HG02763 (cell line): ENCODE data around the gene LLPH.

Source experiments
- ATAC-seq: cut with Tn5 transposase; IDR thresholded peaks from one replicate; pipeline ENCODE4 v1.9.1; 2021; ENCODE audit warnings: mild to moderate bottlenecking, moderate library complexity; ENCODE audit not compliant: unreplicated experiment

LLPH gene

GRCh38 chr12:66103016-66103913, 27.3 kb downstream of the LLPH start:
- no peak for ATAC-seq

GRCh38 chr12:66092559-66093269, 37.8 kb downstream of the LLPH start:
- ATAC-seq, result no peak

GRCh38 chr12:66090157-66090556, 40.4 kb downstream of the LLPH start:
- no peak for ATAC-seq

GRCh38 chr12:66087365-66087943, 43.1 kb downstream of the LLPH start:
- ATAC-seq, result peak; percentile 70

GRCh38 chr12:66085998-66086397, 44.6 kb downstream of the LLPH start:
- no peak for ATAC-seq

- ATAC-seq, result no peak
Measured at GRCh38 chr12:66085213-66085612, 45.3 kb downstream of the LLPH start.

GRCh38 chr12:66083766-66084165, 46.8 kb downstream of the LLPH start:
- no peak for ATAC-seq

- ATAC-seq, result no peak
Measured at GRCh38 chr12:66082744-66083143, 47.8 kb downstream of the LLPH start.

GRCh38 chr12:66080791-66081190, 49.8 kb downstream of the LLPH start:
- no peak for ATAC-seq

- no peak for ATAC-seq
Measured at GRCh38 chr12:66077542-66077941, 53.0 kb downstream of the LLPH start.

- ATAC-seq, result no peak
Measured at GRCh38 chr12:66074561-66074960, 56.0 kb downstream of the LLPH start.

- peak; percentile 37 for ATAC-seq
Measured at GRCh38 chr12:66072566-66072965, 58.0 kb downstream of the LLPH start.

GRCh38 chr12:66072135-66072534, 58.4 kb downstream of the LLPH start:
- peak; percentile 52 for ATAC-seq

GRCh38 chr12:66071549-66071948, 59.0 kb downstream of the LLPH start:
- ATAC-seq, result no peak

GRCh38 chr12:66070378-66071120, 60.0 kb downstream of the LLPH start:
- no peak for ATAC-seq

- ATAC-seq, result no peak
Measured at GRCh38 chr12:66066929-66067523, 63.5 kb downstream of the LLPH start.
